RWPE1 (cell line): ENCODE measurements around the gene TOPORS.
A peak's percentile ranks its signal among the peaks of the same experiment; 100 is the strongest.
"Not testable (repeated sequence)": the region's sequence is repeated elsewhere in the genome, so short reads cannot be mapped to it uniquely, and the experiment has no call there.

Experiments
- CTCF ChIA-PET: fragments of 350-600 bp; sonication (Branson Sonifier 250); formaldehyde crosslinking; extraction: SDS; loops from one replicate; lab custom pipeline; 2021; lab: Yijun Ruan, JAX
- POLR2A ChIA-PET: fragments of 400-600 bp; formaldehyde crosslinking; extraction: SDS; loops from one replicate; lab custom pipeline; 2020; ENCODE audit warnings: antibody characterized with exemption; ENCODE audit not compliant: low non-redundant PET; lab: Yijun Ruan, JAX
- DNase-seq: peaks from one replicate; pipeline ENCODE4 v3.0.0; 2012; ENCODE audit warnings: low spot score
- H3K27ac ChIP-seq: fragments of 450-650 bp; 2 replicates; pipeline ENCODE4 v1.5.1; 2017
- CTCF ChIP-seq: fragments of 450-650 bp; conservative IDR thresholded peaks from 2 replicates; pipeline ENCODE4 v1.5.1; 2017; ENCODE audit warnings: low read depth, mild to moderate bottlenecking

TOPORS gene

GRCh38 chr9:32533816-32534215 lies 18.6 kb downstream of the TOPORS start:
- no peak for DNase-seq
- POLR2A ChIA-PET: no interaction called here
- TF ChIP-seq CTCF: no peak
- CTCF ChIA-PET: no interaction called here
- no peak overlapping the region for H3K27ac ChIP-seq

- H3K27ac ChIP-seq: no peak overlapping the region
- no peak for DNase-seq
- no peak for TF ChIP-seq CTCF
- CTCF ChIA-PET: interaction anchor here (0.6 kb wide), 1 partner anchor 139 kb away, joined by 3 read pairs; no protein-coding TSS in a partner anchor
- POLR2A ChIA-PET: no interaction called here
Measured at GRCh38 chr9:32533336-32533735, 19.1 kb downstream of the TOPORS start.

GRCh38 chr9:32526707-32527048 lies 25.7 kb downstream of the TOPORS start:
- POLR2A ChIA-PET: interaction anchor here (0.9 kb wide), 1 partner anchor 142 kb away, joined by 3 read pairs; the partner anchor contains the start of gene ACO1
- CTCF ChIA-PET: interaction anchor here (0.7 to 2.4 kb wide), 4 partner anchors 46 to 148 kb away, joined by 4 to 11 read pairs (median 6); no protein-coding TSS in a partner anchor
- peak; percentile 61; the same call in 1 of the 2 replicates for TF ChIP-seq CTCF
- no peak overlapping the region; the same call in 1 of the 2 replicates for H3K27ac ChIP-seq
- DNase-seq: no peak

DNA sequence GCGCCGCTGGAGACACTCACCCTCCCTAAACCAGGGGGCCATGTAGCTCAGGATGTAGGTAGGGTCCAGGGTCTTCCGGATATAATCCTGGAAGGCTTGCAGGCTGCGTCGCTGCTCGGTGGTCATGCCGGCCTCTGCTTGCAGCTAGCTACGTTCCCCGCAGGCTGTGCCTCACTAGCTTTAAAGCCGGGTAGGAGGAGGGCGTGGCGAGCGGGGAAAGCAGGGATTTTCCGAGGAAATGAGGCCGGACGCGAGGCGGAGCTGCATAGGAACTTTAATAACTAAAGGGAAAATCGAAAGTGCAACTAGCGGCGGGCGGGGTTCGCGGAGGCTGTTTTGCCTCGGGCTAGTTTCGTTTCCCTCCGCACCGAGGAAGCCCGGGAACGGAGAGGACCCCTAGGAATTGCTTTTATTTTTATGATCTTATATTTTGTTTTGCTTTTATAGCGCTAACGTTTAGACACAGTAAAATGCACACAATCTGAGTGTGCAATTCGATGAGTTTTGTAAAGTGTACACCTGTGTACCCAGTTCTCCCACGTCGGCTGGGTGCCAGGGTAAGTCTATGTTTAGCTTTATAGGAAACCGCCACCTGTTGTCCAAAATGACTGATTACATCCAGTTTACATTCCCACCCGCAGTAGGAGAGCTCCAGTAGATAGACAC lies 26.2 kb downstream of the TOPORS start, which contains the start of gene RIGI:
RIGI (minus strand) TSS at position 156 of the 666 bp plus-strand sequence; CDS start at position 126, 30 bp downstream.
- POLR2A ChIA-PET: interaction anchor here (0.9 kb wide), 1 partner anchor 142 kb away, joined by 3 read pairs; the partner anchor contains the start of gene ACO1
- peak; percentile 93 for TF ChIP-seq CTCF
- CTCF ChIA-PET: interaction anchor here (0.7 to 2.4 kb wide), 6 partner anchors 44 to 148 kb away, joined by 3 to 11 read pairs (median 6); no protein-coding TSS in a partner anchor
- H3K27ac ChIP-seq: peak within 1 kb of the TSS; percentile 81
- DNase-seq: peak; percentile 89

GRCh38 chr9:32525709-32526030 lies 26.7 kb downstream of the TOPORS start:
- POLR2A ChIA-PET: interaction anchor here (0.9 kb wide), 1 partner anchor 141 kb away, joined by 3 read pairs; the partner anchor contains the start of gene ACO1
- peak overlapping the region; percentile 81 for H3K27ac ChIP-seq
- no peak for TF ChIP-seq CTCF
- DNase-seq: no peak
- CTCF ChIA-PET: interaction anchor here (0.7 to 2.4 kb wide), 6 partner anchors 44 to 147 kb away, joined by 3 to 11 read pairs (median 4); no protein-coding TSS in a partner anchor

DNA sequence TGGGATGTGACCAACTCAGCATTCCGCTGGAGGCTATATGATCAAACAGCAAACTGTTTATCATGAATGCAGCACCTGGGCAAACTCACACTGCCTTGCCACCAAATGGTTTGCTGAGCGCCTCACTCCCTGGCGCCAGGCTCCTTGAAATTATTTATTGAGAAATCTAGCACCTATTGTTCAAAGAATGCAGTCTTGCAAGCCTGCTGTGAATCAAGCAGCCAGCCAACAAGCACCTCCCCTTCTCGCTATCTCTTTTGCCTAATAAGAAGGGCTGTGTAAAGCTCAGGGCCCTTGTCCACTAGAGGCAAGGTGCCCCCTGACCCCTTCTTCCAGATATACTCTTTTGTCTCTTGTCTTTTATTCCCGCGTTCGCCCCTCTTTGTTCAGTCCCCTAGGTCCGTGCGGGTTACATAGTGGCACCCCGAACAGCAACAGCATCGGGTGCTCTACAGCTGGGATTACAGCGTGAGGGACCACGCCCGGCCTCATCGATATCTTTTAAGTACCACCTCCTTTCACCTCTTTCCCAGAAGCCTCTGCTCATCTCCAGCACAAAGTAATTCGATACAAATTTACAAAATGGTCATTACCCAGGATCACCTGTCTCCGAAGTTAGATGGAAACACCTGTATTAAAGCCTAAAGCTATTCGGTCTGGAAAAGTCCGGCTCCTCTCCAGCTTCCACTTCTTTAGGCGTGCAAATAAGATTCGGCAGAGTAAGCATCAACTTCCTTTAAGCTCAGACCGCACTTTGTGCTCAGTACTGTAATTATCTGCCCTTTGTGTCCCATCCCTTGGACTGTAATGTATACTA lies 27.3 kb downstream of the TOPORS start:
- DNase-seq: peak; percentile 25
- no peak for TF ChIP-seq CTCF
- POLR2A ChIA-PET: no interaction called here
- peak overlapping the region; percentile 81 for H3K27ac ChIP-seq
- CTCF ChIA-PET: interaction anchor here (0.9 to 2.4 kb wide), 4 partner anchors 54 to 147 kb away, joined by 3 to 6 read pairs (median 4); no protein-coding TSS in a partner anchor

- POLR2A ChIA-PET, DNase-seq: not testable (repeated sequence)
- H3K27ac ChIP-seq: peak overlapping the region; percentile 81
- CTCF ChIA-PET: interaction anchor here (1.8 to 2.4 kb wide), 2 partner anchors 55 to 146 kb away, joined by 5 to 6 read pairs; no protein-coding TSS in a partner anchor
Measured at GRCh38 chr9:32524558-32524891, 27.9 kb downstream of the TOPORS start.
